A549 treated with RU486 at 1 μM for 4 hours (cell line): Measurements from ENCODE around the gene ZNF792. TPM values are rescaled to one million over a fixed set of nuclear protein-coding genes. Genes with fewer than 3 reads are reported as not detected.

Experiments used
- total RNA-seq: library from RNA; stranded (reverse); fragments of 200-300 nt; extraction: Qiagen RNA extraction; gene quantifications from 5 replicates; pipeline ENCODE4 v1.2.3, GENCODE V29; 2022; ENCODE audit warnings: low read depth

ZNF792 gene
- 1.8 to 1.9 TPM (median 1.9 TPM) in 5 replicates for total RNA-seq

GRCh38 chr19:34963573-34964406, at the start of gene ZNF792:
Gene ZNF792 (minus strand): TSS chr19:34964229. CDS start chr19:34963662, 567 bp downstream.

GRCh38 chr19:34999498-35000337, 35.7 kb upstream of the ZNF792 start, which contains the start of gene GRAMD1A:
Gene GRAMD1A (plus strand): TSS chr19:35000323. CDS start chr19:35000479, 156 bp downstream.

GRCh38 chr19:34926685-34927375, 37.2 kb downstream of the ZNF792 start, which contains the start of gene ZNF30:
Gene ZNF30 (plus strand): TSS chr19:34926903. CDS start chr19:34929948, 3,045 bp downstream.

Other genes with a start within 250 kb of the ZNF792 start
- gene ZNF181, start 230.0 kb downstream of the ZNF792 start, total RNA-seq: 4.2 to 14.3 TPM (median 9.7 TPM) in 5 replicates
- gene ZNF599, start 191.0 kb downstream of the ZNF792 start, total RNA-seq: 1.7 to 3.3 TPM (median 2.7 TPM) in 5 replicates
- 4.4 to 6.1 TPM (median 5.5 TPM) in 5 replicates for gene ZNF30, start 37.3 kb downstream of the ZNF792 start, total RNA-seq
- gene GRAMD1A, start 36.1 kb upstream of the ZNF792 start, total RNA-seq: 110 to 142 TPM (median 131 TPM) in 5 replicates
- gene SCN1B, start 66.2 kb upstream of the ZNF792 start, total RNA-seq: 9.6 to 19.7 TPM (median 15.9 TPM) in 5 replicates
- gene HPN, start 77.5 kb upstream of the ZNF792 start, total RNA-seq: 0.10 to 0.34 TPM (median 0.24 TPM) in 5 replicates
- gene FXYD3, start 151.6 kb upstream of the ZNF792 start, total RNA-seq: 0.21 to 0.57 TPM (median 0.28 TPM) in 3 of 5 replicates, not detected in the others
- 0.06 to 0.21 TPM (median 0.16 TPM) in 5 replicates for gene LGI4, start 170.8 kb upstream of the ZNF792 start, total RNA-seq
- 0.37 TPM in 1 of 5 replicates, not detected in the others for gene FXYD1, start 174.6 kb upstream of the ZNF792 start, total RNA-seq
- gene FXYD7, start 179.0 kb upstream of the ZNF792 start, total RNA-seq: 0.22 to 0.33 TPM (median 0.30 TPM) in 4 of 5 replicates, not detected in the other
- gene FXYD5, start 190.5 kb upstream of the ZNF792 start, total RNA-seq: 190 to 236 TPM (median 225 TPM) in 5 replicates